Liver (tissue), 9 donors: ENCODE results near the gene HSDL2. TPM values are rescaled to one million over a fixed set of nuclear protein-coding genes. Genes with fewer than 3 reads are reported as not detected.

Source experiments
- DNase-seq: peaks from one replicate; pipeline ENCODE4 v3.0.0-alpha.2; 2017; ENCODE audit warnings: low spot score
- H3K27ac ChIP-seq, 2 donors: one replicate each; pipeline ENCODE4 v1.7.0; 2013; ENCODE audit warnings: inconsistent platforms in 2 of 2, low read length in 2 of 2, control low read depth in 1 of 2, low read depth in 1 of 2, mild to moderate bottlenecking in 1 of 2
- H3K27me3 ChIP-seq, 4 donors: one replicate each; pipeline versions ENCODE4 v1.6.1 to v1.7.0; 2013; ENCODE audit warnings: low read length in 3 of 4, inconsistent platforms in 1 of 4, mild to moderate bottlenecking in 1 of 4, moderate library complexity in 1 of 4; ENCODE audit not compliant: control insufficient read depth in 4 of 4, insufficient read depth in 4 of 4
- H3K36me3 ChIP-seq, 4 donors: one replicate each; pipeline versions ENCODE4 v1.6.1 to v1.7.0; 2013; ENCODE audit warnings: low read length in 3 of 4, mild to moderate bottlenecking in 3 of 4, low read depth in 1 of 4, moderate library complexity in 1 of 4; ENCODE audit not compliant: control insufficient read depth in 4 of 4, insufficient read depth in 3 of 4
- H3K4me1 ChIP-seq, 4 donors: one replicate each; pipeline versions ENCODE4 v1.6.1 to v1.7.0; 2013; ENCODE audit warnings: low read length in 3 of 4, mild to moderate bottlenecking in 3 of 4, moderate library complexity in 1 of 4; ENCODE audit not compliant: control insufficient read depth in 4 of 4, insufficient read depth in 4 of 4
- H3K4me3 ChIP-seq, 3 donors: one replicate each; pipeline versions ENCODE4 v1.6.1 to v1.7.0; 2013; ENCODE audit warnings: low read length in 3 of 3, control low read depth in 1 of 3, low read depth in 1 of 3, mild to moderate bottlenecking in 1 of 3
- H3K9ac ChIP-seq, 2 donors: one replicate each; pipeline ENCODE4 v1.7.0; 2013; ENCODE audit warnings: low read length in 2 of 2, mild to moderate bottlenecking in 2 of 2, moderate library complexity in 2 of 2, control low read depth in 1 of 2, low read depth in 1 of 2
- H3K9me3 ChIP-seq, 4 donors: one replicate each; pipeline versions ENCODE4 v1.6.1 to v1.7.0; 2013; ENCODE audit warnings: low read length in 3 of 4; ENCODE audit not compliant: control insufficient read depth in 4 of 4
- EGR1 ChIP-seq, 2 donors: IDR thresholded peaks; 2 replicates each; pipeline ENCODE4 v1.6.1; 2016 to 2018; ENCODE audit warnings: antibody characterized with exemption in 2 of 2, low read depth in 2 of 2
- FOXA1 ChIP-seq: IDR thresholded peaks from 2 replicates; pipeline ENCODE4 v1.6.1; 2016; ENCODE audit warnings: antibody characterized with exemption
- FOXA2 ChIP-seq: IDR thresholded peaks from 2 replicates; pipeline ENCODE4 v1.6.1; 2016; ENCODE audit warnings: antibody characterized with exemption
- GABPA ChIP-seq, 2 donors: IDR thresholded peaks in 1 of 2; conservative IDR thresholded peaks in 1 of 2; 2 replicates each; pipeline ENCODE4 v1.6.1; 2016; ENCODE audit warnings: antibody characterized with exemption in 2 of 2, mild to moderate bottlenecking in 1 of 2, moderate library complexity in 1 of 2
- HNF4A ChIP-seq, 2 donors: conservative IDR thresholded peaks; 2 replicates each; pipeline ENCODE4 v1.6.1; 2016; ENCODE audit warnings: antibody characterized with exemption in 2 of 2, mild to moderate bottlenecking in 2 of 2
- JUND ChIP-seq, 2 donors: IDR thresholded peaks; 2 replicates each; pipeline ENCODE4 v1.6.1; 2016; ENCODE audit warnings: antibody characterized with exemption in 2 of 2
- NR2F2 ChIP-seq: IDR thresholded peaks from 2 replicates; pipeline ENCODE4 v1.6.1; 2016; ENCODE audit warnings: antibody characterized with exemption
- RAD21 ChIP-seq, 2 donors: IDR thresholded peaks; 2 replicates each; pipeline ENCODE4 v1.6.1; 2016; ENCODE audit warnings: antibody characterized with exemption in 2 of 2, mild to moderate bottlenecking in 2 of 2
- RXRA ChIP-seq, 2 donors: IDR thresholded peaks; 2 replicates each; pipeline ENCODE4 v1.6.1; 2017 to 2018; ENCODE audit warnings: antibody characterized with exemption in 2 of 2, mild to moderate bottlenecking in 1 of 2
- TAF1 ChIP-seq: conservative IDR thresholded peaks from 2 replicates; pipeline ENCODE4 v1.6.1; 2016; ENCODE audit warnings: antibody characterized with exemption, mild to moderate bottlenecking
- YY1 ChIP-seq: IDR thresholded peaks from 2 replicates; pipeline ENCODE4 v1.6.1; 2016; ENCODE audit warnings: antibody characterized with exemption, mild to moderate bottlenecking
- WGBS: extraction: QIAGEN DNeasy Blood & Tissue Kit; methylation state at CpG from one replicate; pipeline ENCODE4 v1.1.7; 2013; 5-methylcytosine and 5-hydroxymethylcytosine counted together
- polyA plus RNA-seq, 2 donors: library from polyadenylated mRNA; stranded (reverse) in 1 of 2; unstranded in 1 of 2; fragments of 200-250 nt in 1 of 2; fragments of >200 nt in 1 of 2; fragmentation: Nextera tagmentation in 1 of 2; extraction: Ambion mirVana in 1 of 2; gene quantifications; one replicate each; pipeline versions ENCODE4 v1.2.1 to v1.2.3, GENCODE V29; 2013 to 2015
- total RNA-seq, 2 donors: library from RNA; depleted of rRNA; stranded (reverse); fragments of >200 nt; gene quantifications; one replicate each; pipeline ENCODE4 v1.2.3, GENCODE V29; 2014
- TF ChIP-seq, protein P1 (sequence below): IDR thresholded peaks from 2 replicates; pipeline ENCODE4 v1.6.1; 2016; ENCODE audit warnings: antibody characterized with exemption
- TF ChIP-seq, protein P2 (sequence below): IDR thresholded peaks from 2 replicates; pipeline ENCODE4 v1.6.1; 2016; ENCODE audit warnings: antibody characterized with exemption
- TF ChIP-seq, protein P3 (sequence below): IDR thresholded peaks from 2 replicates; pipeline ENCODE4 v1.6.1; 2016; ENCODE audit warnings: antibody characterized with exemption, mild to moderate bottlenecking
- TF ChIP-seq, protein P4 (sequence below): fragments of 150-350 bp; IDR thresholded peaks from 2 replicates; pipeline ENCODE4 v1.5.1; 2017; ENCODE audit warnings: improper control_type of control experiment, low read depth, low read length; ENCODE audit not compliant: missing input control
- TF ChIP-seq, protein P5 (sequence below): IDR thresholded peaks from 2 replicates; pipeline ENCODE4 v1.6.1; 2016; ENCODE audit warnings: antibody characterized with exemption
- donor health status: healthy.
- donor health status: healthy.
- donor health status: healthy.
- donor health status: healthy.
- donor health status: healthy.

The HSDL2 gene
- total and polyA plus RNA-seq, 4 donors: 26.1 to 135 (median 79.6) TPM

DNA sequence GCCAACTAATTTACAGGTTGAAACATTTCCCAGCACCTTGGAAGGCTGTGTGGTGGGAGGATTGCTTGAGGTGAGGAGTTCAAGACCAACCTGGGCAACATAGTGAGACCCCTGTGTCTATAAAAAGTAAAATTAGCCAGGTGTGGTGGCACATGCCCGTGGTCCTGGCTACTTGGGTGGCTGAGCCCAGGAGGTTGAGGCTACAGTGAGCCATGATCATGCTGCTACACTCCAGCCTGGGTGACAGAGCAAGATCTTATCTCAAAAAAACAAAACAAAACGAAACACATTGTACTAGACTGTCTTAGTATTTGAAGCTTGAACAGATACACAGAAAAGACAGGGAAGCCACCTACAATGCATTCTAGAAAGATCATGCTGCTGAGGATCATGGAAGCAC is 2.8 kb upstream of the HSDL2 start:
- no peak for TF ChIP-seq GABPA (IDR thresholded peaks at IDR 0.05 in 1 of 2, conservative IDR thresholded peaks at IDR 0.05 in 1 of 2)
- no peak for TF ChIP-seq FOXA1
- no peak for TF ChIP-seq EGR1 (IDR thresholded peaks at IDR 0.05; ENCODE audit: low read depth in 2 of 2)
- TF ChIP-seq TAF1: no peak
- TF ChIP-seq, protein P1, sequence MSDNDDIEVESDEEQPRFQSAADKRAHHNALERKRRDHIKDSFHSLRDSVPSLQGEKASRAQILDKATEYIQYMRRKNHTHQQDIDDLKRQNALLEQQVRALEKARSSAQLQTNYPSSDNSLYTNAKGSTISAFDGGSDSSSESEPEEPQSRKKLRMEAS: no peak
- no peak for TF ChIP-seq FOXA2
- no peak for TF ChIP-seq RAD21 (IDR thresholded peaks at IDR 0.05)
- TF ChIP-seq, protein P2, sequence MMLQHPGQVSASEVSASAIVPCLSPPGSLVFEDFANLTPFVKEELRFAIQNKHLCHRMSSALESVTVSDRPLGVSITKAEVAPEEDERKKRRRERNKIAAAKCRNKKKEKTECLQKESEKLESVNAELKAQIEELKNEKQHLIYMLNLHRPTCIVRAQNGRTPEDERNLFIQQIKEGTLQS: no peak
- TF ChIP-seq, protein P3, sequence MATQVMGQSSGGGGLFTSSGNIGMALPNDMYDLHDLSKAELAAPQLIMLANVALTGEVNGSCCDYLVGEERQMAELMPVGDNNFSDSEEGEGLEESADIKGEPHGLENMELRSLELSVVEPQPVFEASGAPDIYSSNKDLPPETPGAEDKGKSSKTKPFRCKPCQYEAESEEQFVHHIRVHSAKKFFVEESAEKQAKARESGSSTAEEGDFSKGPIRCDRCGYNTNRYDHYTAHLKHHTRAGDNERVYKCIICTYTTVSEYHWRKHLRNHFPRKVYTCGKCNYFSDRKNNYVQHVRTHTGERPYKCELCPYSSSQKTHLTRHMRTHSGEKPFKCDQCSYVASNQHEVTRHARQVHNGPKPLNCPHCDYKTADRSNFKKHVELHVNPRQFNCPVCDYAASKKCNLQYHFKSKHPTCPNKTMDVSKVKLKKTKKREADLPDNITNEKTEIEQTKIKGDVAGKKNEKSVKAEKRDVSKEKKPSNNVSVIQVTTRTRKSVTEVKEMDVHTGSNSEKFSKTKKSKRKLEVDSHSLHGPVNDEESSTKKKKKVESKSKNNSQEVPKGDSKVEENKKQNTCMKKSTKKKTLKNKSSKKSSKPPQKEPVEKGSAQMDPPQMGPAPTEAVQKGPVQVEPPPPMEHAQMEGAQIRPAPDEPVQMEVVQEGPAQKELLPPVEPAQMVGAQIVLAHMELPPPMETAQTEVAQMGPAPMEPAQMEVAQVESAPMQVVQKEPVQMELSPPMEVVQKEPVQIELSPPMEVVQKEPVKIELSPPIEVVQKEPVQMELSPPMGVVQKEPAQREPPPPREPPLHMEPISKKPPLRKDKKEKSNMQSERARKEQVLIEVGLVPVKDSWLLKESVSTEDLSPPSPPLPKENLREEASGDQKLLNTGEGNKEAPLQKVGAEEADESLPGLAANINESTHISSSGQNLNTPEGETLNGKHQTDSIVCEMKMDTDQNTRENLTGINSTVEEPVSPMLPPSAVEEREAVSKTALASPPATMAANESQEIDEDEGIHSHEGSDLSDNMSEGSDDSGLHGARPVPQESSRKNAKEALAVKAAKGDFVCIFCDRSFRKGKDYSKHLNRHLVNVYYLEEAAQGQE: no peak
- TF ChIP-seq, protein P4, sequence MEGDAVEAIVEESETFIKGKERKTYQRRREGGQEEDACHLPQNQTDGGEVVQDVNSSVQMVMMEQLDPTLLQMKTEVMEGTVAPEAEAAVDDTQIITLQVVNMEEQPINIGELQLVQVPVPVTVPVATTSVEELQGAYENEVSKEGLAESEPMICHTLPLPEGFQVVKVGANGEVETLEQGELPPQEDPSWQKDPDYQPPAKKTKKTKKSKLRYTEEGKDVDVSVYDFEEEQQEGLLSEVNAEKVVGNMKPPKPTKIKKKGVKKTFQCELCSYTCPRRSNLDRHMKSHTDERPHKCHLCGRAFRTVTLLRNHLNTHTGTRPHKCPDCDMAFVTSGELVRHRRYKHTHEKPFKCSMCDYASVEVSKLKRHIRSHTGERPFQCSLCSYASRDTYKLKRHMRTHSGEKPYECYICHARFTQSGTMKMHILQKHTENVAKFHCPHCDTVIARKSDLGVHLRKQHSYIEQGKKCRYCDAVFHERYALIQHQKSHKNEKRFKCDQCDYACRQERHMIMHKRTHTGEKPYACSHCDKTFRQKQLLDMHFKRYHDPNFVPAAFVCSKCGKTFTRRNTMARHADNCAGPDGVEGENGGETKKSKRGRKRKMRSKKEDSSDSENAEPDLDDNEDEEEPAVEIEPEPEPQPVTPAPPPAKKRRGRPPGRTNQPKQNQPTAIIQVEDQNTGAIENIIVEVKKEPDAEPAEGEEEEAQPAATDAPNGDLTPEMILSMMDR: no peak
- no peak for TF ChIP-seq YY1
- TF ChIP-seq, protein P5, sequence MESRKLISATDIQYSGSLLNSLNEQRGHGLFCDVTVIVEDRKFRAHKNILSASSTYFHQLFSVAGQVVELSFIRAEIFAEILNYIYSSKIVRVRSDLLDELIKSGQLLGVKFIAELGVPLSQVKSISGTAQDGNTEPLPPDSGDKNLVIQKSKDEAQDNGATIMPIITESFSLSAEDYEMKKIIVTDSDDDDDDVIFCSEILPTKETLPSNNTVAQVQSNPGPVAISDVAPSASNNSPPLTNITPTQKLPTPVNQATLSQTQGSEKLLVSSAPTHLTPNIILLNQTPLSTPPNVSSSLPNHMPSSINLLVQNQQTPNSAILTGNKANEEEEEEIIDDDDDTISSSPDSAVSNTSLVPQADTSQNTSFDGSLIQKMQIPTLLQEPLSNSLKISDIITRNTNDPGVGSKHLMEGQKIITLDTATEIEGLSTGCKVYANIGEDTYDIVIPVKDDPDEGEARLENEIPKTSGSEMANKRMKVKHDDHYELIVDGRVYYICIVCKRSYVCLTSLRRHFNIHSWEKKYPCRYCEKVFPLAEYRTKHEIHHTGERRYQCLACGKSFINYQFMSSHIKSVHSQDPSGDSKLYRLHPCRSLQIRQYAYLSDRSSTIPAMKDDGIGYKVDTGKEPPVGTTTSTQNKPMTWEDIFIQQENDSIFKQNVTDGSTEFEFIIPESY: no peak
- no peak for TF ChIP-seq NR2F2
- TF ChIP-seq RXRA (IDR thresholded peaks at IDR 0.05): no peak
- no peak for TF ChIP-seq HNF4A (conservative IDR thresholded peaks at IDR 0.05)
- no peak for TF ChIP-seq JUND (IDR thresholded peaks at IDR 0.05)
- no peak overlapping the region for H3K27ac ChIP-seq

More for the DNA sequence above, 2.8 kb upstream of the HSDL2 start:
- Histone ChIP-seq H3K9me3 (no peaks in the 10 kb centered on the region), H3K27me3 (no peaks in the 10 kb centered on the region), H3K4me3 (no peak overlapping the region), H3K36me3 (no peaks in the 10 kb centered on the region), H3K4me1 (peaks cover 7 to 36% (median 24%) of the 10 kb centered on the region in 4 donors), H3K9ac (no peak overlapping the region)
- DNase-seq: no peak
- 38% methylated on average over 2 of the region's 2 CpGs for WGBS
